GM12878 (cell line): ENCODE measurements around the gene OXCT1.

ENCODE experiments used
- CTCF ChIP-seq, 3 experiments: IDR thresholded peaks in 2 of 3; conservative IDR thresholded peaks in 1 of 3; 2 replicates each; pipeline ENCODE4 v1.5.1; 2011; ENCODE audit warnings: low read depth in 3 of 3, low read length in 3 of 3, mild to moderate bottlenecking in 3 of 3, control low read depth in 2 of 3, moderate library complexity in 2 of 3, inconsistent platforms in 1 of 3, mixed read lengths in 1 of 3; ENCODE audit not compliant: control insufficient read depth in 2 of 3, insufficient read depth in 1 of 3; ENCODE audit errors: extremely low read depth in 1 of 3
- NBN ChIP-seq: fragments of 450-650 bp; IDR thresholded peaks from 2 replicates; pipeline ENCODE4 v1.6.1; 2016
- POLR2A ChIP-seq: IDR thresholded peaks from 2 replicates; pipeline ENCODE4 v1.6.1; 2011; ENCODE audit warnings: low read depth, mild to moderate bottlenecking, low read length
- RAD21 ChIP-seq: IDR thresholded peaks from 2 replicates; pipeline ENCODE4 v1.6.1; 2011; ENCODE audit warnings: mild to moderate bottlenecking, low read depth, low read length, moderate library complexity; ENCODE audit not compliant: insufficient read depth

- TF ChIP-seq NBN (no peak), CTCF (IDR thresholded peaks at IDR 0.05 in 2 of 3, conservative IDR thresholded peaks at IDR 0.05 in 1 of 3; ENCODE audit: control insufficient read depth in 2 of 3, extremely low read depth in 1 of 3, insufficient read depth in 1 of 3, low read depth in 3 of 3, low read length in 3 of 3) (no peak), POLR2A (no peak), RAD21 (no peak)
These were observed 26.0 kb upstream of the OXCT1 start for GRCh38 chr5:41896230-41896629.
